Pulmonary artery endothelial cell (primary cell): ENCODE results near the gene PLCXD1. TPM values are rescaled to one million over a fixed set of nuclear protein-coding genes. Genes with fewer than 3 reads are reported as not detected.
A peak's percentile ranks its signal among the peaks of the same experiment; 100 is the strongest.
"Not testable (repeated sequence)": the region's sequence is repeated elsewhere in the genome, so short reads cannot be mapped to it uniquely, and the experiment has no call there.

Experiments used
- DNase-seq: peaks from one replicate; pipeline ENCODE4 v3.0.0-alpha.2; 2011; ENCODE audit warnings: low read depth, low spot score
- total RNA-seq: library from RNA; depleted of rRNA; stranded (reverse); fragments of >200 nt; gene quantifications from 2 replicates; pipeline ENCODE4 v1.2.3, GENCODE V29; 2014

Gene PLCXD1
- total RNA-seq, 1 donor from 2014 or later = 8.7 TPM

GRCh38 chrX:316351-317325, 35.5 kb downstream of the PLCXD1 start:
- no peak for DNase-seq

DNA sequence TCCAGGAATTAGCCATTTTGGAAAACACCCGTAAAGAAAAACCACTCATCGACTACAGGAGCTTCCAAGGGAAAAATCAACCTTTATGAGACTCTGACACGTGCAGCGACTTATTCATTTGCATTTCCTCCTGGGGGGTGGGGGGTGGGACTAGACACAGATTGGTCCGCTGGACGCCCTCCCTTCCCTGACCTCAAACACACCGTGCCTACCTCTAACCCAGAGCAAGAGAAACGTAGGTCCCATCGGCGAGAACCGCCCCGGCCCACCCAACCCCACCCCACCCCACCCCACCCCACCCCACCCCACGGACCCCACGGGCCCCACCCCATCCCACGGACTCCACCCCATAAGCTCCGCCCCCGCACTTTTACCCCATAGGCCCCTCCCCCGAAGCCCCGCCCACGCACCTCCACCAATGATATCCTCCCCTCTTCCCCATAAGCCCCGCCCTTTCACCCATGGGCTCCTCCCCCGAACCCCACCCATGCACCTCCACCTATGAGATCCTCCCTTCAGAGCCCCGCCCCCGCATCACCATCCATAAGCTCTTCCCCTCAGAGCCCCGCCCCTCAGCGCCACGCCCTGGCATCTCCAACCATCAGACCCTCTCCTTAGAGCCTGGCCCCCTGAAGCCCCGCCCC, 36.4 kb downstream of the PLCXD1 start:
- DNase-seq = no peak

GRCh38 chrX:318068-318738, 37.0 kb downstream of the PLCXD1 start:
- DNase-seq = peak; percentile 97

- DNase-seq = peak; percentile 99
Observed at GRCh38 chrX:318739-319578, 37.8 kb downstream of the PLCXD1 start, which contains the start of gene GTPBP6. Gene GTPBP6 (minus strand): TSS chrX:318796. CDS start chrX:318787, 9 bp downstream.

- no peak for DNase-seq
Observed at GRCh38 chrX:319579-320125, 38.5 kb downstream of the PLCXD1 start.

DNA sequence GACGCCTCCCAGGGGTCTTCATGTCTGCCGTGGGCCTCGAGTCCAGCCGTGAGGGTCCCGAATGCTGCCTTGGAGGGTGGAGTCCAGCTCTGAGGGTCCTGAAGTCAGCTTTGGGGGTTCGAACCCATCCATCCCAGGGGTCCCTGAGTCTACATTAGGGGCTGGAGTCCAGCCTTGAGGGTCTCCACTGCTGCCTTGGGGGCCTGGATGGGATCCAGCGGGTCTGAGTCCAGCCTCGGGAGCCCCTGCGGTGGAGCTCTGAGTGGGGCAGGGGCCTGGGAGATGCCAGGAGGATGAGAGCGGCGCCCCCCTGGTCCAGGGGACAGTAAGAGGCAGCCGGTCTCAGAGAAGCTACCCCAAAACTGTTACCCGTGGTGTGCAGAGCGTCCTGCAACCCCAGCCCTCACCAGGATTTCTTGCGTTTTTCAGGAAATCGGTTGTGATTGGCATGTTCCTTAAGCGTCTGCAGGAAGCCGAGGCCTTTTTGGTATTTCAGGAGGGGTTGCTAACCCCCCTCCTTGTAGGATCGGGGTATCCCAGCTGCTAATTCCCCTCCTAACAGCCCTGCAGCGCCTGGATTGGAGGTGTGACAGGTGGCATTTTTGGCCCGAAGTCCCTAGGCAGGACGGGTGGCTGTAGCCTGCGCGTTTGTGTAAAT, 39.1 kb downstream of the PLCXD1 start:
- DNase-seq = no peak

GRCh38 chrX:323721-324628, 42.8 kb downstream of the PLCXD1 start:
- DNase-seq = no peak

- not testable (repeated sequence) for DNase-seq
Observed at GRCh38 chrX:324664-325063, 43.5 kb downstream of the PLCXD1 start.

DNA sequence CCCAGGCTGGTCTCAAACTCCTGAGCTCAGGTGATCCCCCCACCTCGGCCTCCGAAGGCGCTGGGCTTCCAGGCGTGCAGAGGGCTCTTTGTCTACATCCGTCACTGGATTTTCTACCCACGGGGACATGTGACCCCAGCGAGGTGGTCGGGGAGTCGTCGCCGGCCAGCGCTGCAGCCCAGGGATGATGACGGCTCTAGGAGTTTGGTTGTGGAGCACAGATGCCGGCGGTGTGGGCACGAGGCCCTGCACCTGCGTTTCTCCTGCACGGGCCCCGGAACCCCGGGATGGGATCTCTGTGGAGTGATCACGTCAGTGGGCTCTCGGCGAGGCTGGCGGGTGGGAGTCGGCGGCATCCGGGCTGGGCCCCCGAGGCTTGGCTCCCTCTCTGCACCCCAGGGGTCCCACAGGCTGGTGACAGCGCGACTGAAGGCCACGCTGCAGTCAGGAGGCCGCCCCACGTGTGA, 46.5 kb downstream of the PLCXD1 start:
- DNase-seq = no peak

DNA sequence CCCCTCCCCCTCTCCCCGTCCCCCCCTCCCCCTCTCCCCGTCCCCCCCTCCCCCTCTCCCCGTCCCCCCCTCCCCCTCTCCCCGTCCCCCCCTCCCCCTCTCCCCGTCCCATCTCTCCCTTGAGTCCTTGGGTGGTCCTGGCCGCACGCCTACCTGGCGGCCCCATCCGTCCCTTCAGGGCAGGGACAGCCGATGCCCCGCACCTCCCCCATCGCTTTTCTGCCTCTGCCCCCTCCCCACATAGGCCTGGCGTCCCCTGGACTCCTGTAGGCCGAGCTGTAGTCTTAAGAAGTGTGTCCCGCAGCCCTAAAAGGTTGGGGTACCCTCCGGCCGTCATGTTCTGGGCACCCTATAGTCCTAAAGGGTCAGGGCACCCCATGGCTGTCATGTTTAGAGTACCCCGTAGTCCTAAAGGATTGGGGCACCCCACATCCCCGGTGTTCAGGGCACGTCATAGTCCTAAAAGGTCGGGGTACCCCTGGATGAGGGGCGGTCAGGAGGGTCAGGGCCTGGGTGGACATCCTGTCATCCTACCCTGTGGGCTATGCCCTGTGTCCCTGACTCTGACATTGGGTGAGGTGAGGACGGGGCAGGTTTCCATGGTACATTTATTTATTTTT, 48.2 kb downstream of the PLCXD1 start:
- DNase-seq = no peak

GRCh38 chrX:330141-330725, 49.1 kb downstream of the PLCXD1 start:
- DNase-seq = not testable (repeated sequence)

DNA sequence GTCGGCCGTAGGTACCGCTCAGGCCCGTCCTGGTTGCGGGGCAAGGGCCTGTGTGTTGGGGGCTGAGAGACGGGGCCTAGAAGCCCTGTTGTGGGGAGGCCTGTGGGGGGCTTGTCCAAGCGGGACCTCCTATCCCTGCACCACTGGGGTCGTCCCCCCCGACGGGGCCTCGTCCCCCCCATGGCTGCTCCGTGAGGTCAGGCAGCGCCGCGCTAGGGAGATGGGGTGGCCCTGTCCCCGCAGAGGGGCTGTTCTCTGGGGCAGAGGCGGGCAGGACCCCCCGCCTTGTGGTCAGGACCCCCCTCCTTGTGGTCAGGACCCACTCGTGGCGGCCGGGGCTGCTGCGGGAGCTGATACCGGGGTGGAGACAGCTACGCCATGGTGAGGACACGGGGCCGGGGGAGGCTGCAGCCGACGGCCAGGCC, 49.6 kb downstream of the PLCXD1 start:
- no peak for DNase-seq

DNA sequence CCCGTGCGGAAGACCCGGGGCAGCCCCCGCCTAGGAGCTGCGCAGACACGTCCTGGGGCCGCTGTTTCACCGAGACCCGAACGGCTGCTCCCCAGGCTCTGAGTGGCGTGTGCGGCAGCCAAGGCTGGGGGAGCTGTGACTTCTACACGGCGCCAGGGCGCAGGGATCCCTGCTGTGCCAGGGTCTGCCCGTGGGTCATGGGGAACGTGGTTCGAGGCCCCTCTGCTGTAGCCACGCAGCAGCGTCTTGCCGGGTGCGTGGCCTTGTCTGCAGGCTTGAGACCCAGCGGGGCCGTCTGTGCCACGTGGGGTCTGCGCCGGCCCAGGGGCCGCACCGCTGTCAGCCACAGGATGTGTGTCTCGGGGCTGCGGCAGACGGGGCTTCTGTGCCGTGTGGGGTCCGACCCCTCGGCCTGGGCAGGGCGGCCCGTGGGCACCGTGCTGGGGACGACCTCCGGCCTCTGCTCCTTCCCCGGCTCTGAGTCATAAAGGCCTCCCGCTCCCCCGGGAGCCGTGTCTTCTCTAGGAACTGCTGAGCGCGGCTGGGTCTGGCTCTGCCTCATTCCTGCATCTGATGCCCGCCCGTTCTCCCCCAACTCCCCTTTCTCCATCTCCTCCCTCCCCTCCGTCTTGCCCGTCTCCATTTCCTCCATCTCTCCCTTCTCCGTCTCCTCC, 50.1 kb downstream of the PLCXD1 start:
- no peak for DNase-seq

DNA sequence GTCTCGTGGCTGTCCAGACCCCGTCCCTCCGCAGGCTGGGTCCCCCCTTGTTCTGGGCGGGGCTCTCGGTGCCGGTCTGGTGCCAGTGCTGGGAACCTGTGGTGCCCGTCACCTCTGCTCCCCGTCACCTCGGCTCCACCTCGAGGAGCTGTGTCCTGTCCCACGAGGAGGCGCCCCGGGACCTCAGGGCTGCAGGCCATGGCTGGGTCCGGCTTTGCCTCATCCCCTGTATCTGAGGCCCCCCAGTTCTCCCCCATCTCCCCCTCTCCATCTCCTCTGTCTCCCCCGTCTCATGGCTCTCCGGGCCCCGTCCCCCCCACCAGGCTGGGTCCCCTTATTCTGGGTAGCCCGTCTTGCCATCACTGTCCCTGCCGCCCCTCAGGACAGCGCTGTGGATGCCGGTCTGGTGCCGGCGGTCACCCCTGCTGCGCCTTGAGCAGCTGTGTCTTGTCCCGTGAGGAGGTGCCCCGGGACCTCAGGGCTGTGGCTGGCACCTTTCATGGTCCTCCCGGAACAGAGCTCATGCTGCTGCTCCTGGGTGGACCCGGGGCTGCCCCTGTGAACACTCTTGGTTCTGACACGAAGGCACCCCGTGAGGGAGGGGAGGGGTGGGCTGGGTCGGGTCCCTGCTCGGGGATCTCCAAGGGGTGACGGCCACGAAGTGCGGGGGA, 50.8 kb downstream of the PLCXD1 start:
- no peak for DNase-seq

DNA sequence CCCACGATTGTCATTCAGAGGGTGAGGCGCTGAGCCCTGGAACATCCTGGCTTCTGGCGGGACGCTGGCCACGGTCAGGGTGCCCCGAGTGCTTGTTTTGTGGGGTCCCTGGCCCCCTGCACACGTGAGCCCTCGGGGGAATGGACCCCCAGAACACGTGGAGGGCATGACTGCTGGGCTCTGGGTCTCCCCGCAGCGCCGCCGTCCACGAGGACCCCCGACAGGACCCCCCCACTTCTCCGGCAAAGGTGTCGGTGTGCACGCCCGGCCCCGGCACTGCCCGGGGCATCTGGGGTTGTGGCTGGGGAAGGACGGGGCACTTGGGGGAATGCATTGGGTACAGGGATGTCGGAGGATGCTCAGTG, 51.3 kb downstream of the PLCXD1 start:
- DNase-seq = no peak

- DNase-seq = no peak
Observed at GRCh38 chrX:332916-333610, 51.9 kb downstream of the PLCXD1 start.
